Ramos (cell line): ENCODE results near the gene SLIT3.

ENCODE experiments used
- in situ Hi-C: fragments of 300-500 bp; cut with MboI; formaldehyde crosslinking; loops from one replicate; pipeline ENCODE4 v1.14.3; 2022; ENCODE audit warnings: low sequenced_read_pairs; ENCODE audit not compliant: unreplicated experiment

Gene SLIT3

GRCh38 chr5:168869615-168870227, 431.2 kb downstream of the SLIT3 start:
- in situ Hi-C loops: no loop called here

- in situ Hi-C loops: no loop called here
Measured at GRCh38 chr5:168867241-168867640, 433.7 kb downstream of the SLIT3 start.

DNA sequence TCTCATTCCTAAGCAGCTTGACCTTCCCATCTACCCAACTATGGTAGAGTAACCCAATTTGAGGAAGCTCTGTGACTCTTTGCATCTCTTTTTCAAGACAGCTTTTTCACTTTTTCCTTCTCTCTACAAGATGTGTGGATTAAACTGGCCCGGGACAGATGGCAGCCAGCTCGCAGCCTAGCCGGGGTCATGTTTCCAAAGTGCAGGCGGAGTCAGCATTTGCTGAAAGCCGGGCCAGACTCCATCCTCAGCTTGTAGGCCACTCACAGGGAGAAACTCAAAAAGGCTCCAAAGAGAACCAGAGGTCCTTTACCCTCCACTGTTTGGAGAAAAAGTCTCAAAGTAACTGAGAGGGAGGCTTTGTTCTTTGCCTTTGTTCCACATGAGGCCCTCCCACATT, 435.0 kb downstream of the SLIT3 start:
- in situ Hi-C loops: no loop called here

DNA sequence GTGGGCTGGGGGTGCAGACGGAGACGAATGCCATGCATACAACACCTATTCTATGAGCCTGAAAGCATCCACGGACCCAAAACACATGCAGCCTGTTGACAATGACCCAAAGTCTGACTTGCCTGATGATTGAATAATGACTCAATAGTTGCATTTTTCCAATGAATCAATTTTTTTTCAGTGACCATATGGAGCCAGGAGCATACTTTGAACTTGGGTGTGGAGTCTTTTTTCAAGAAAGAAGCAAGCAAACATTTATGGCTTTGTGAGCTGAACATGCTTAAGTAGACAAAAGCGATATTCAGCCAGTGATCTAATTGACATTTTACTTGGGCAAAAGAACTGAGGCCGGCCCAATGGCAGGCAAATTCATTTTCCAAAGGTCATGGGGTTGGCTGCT, 437.9 kb downstream of the SLIT3 start:
- in situ Hi-C loops: no loop called here

GRCh38 chr5:168860503-168860902, 440.4 kb downstream of the SLIT3 start:
- in situ Hi-C loops: no loop called here

DNA sequence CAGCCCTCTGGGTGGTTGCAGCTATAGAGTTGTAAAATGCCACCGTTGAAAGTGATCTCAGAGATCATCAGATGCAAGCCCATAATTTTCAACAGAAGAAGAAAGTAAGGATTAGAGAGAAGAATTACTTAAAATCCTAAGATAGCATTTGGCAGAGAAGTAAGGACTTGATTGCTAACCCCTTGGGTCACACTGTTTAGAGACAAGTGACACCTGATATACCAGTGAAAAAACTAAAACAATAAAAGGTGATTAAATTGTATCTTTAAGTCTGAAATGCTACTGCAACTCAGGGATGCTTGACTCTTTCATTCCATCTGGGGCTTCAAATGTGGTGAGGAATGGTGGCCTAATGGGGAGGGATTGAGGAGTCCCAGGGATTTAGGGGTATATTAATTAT, 440.9 kb downstream of the SLIT3 start:
- in situ Hi-C loops: no loop called here

- in situ Hi-C loops: no loop called here
Measured at GRCh38 chr5:168859471-168859870, 441.5 kb downstream of the SLIT3 start.

DNA sequence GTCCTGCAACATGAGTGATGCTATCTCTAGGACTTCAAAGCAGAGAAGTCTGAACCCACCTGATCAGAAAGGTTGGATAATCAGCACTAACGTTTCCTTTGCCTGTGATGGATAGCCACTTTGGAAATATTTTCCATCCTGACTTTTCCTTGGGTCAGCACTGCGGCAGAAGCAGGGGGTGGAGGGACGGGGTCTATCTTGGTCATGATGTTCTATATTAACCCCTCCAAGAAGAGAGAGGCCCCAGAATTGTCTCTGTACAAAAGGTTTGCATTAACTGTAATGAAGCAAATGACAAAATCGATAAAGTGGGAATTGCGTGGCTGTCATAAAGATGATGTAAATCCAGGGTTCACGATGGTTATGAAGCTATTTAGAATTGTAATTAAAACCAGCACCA, 441.9 kb downstream of the SLIT3 start:
- in situ Hi-C loops: no loop called here

DNA sequence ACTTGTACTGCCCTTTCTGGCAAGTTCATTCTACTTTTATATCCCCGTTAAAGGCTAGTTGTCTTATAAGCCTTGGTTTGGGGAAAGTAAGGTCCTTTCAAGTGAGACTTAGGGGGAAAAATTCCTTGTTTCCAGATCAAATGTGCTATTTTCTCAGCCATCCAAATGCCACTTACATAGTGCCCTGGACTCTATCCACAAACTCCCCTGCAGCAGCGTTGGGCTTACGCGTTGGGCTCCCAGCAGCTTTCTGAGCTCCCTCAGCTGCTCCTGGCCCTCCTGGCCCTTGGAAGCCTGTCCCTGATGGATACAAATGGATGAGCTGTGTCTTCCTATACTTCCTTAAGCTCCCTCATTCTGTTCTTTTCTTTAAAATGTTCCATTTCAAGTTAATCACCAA, 442.6 kb downstream of the SLIT3 start:
- in situ Hi-C loops: no loop called here

- in situ Hi-C loops: no loop called here
Measured at GRCh38 chr5:168853972-168854371, 447.0 kb downstream of the SLIT3 start.

GRCh38 chr5:168852329-168852728, 448.6 kb downstream of the SLIT3 start:
- in situ Hi-C loops: no loop called here

DNA sequence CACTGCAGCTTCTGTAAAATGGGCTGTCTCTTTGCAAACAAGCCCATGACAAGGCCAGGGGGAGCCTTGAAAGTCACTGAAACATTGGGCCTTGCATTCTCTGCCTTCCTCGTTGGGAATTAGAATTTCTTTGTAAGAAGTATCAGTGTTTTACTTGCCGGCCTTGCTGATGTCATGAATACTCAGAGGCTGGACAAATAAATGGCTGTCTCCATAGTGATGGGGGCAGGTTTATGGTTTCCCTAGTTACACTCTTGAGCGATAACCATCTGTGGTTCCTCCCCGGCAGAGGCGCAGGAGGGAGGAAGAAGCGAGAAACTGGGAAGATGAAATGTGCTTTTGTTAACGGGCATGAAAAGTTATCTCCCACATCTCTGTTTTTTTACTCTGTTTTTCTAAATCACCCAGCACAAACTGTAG, 449.0 kb downstream of the SLIT3 start:
- in situ Hi-C loops: no loop called here

DNA sequence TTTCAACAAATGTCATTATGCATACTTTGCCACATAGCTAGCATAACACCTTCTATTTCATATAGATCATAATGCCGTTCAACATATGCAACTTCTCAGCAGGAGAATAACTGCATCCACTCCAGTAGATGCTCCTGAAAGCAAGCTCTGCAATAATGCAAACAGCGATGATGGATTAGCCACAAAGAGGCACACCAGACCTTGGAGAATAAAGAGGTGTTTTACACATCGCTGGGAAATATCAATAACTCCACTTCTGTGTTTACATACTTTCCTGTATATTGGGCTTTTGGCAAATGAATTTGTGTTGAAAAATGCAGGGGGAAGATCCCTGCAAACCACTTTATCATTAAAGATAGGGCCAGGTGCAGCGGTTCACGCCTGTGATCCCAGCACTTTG, 450.3 kb downstream of the SLIT3 start:
- in situ Hi-C loops: no loop called here

DNA sequence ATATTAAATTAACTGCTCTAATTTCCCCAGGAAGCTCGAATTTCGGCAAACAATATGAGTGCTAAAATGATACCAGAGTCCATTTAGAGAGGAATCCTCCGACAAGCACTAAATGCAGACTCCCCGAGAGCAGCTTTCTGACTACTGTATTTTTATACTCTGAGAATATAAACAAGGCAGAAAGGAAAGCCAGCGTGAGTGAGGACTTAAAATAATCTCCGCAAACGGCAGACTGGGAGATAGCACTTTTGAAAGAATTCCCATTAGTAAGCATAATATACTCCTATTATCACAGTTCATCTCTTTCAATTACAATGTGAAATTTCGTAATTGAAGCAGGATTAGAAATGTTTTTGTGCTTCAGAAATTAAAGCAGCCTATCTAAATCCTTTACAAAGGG, 452.4 kb downstream of the SLIT3 start:
- in situ Hi-C loops: no loop called here

DNA sequence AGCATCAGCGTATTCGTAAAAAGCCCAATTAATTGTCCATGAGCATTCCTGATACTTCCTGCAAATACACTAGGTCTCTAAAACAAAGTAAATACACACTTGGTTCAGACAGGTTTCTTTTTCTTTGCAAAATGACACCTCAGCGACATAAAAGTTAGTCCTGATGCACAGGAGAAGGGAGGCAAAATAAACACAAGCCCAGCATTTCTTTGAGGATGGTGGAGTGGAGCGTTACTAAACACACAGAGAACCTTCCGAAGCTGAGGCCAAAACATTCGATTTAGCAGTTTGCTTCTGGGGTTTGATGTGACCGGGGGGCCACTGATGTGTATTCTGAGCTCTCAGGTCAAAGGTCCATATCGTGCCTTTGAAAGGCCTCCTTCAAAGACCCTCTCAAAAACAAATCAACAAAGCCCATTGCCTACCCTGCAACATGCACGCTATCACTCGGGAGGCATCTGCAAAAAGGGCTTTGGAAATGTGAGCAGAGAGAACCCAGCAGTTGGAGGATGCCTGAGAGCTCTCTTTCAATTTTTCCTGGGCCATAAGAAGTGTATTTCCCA, 453.3 kb downstream of the SLIT3 start:
- in situ Hi-C loops: no loop called here

DNA sequence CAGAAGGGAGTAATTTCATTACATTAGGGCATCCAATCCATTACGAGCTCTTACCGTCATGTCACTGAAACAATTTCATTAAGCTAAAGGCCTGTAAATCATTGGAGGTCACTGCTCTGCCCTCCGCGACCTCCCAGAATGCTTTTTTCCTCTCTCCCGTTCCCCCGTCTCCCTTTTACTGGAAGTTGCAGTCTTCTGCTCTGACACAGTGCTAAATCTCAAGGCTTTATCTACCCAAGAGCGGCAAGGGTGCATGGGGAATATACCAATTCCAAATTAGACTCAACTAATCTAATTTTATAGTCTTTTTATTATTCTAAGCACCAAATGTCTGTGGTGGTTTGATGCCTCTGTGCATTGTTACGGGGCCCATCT, 456.0 kb downstream of the SLIT3 start:
- in situ Hi-C loops: no loop called here

- in situ Hi-C loops: no loop called here
Measured at GRCh38 chr5:168844016-168844921, 456.7 kb downstream of the SLIT3 start.

DNA sequence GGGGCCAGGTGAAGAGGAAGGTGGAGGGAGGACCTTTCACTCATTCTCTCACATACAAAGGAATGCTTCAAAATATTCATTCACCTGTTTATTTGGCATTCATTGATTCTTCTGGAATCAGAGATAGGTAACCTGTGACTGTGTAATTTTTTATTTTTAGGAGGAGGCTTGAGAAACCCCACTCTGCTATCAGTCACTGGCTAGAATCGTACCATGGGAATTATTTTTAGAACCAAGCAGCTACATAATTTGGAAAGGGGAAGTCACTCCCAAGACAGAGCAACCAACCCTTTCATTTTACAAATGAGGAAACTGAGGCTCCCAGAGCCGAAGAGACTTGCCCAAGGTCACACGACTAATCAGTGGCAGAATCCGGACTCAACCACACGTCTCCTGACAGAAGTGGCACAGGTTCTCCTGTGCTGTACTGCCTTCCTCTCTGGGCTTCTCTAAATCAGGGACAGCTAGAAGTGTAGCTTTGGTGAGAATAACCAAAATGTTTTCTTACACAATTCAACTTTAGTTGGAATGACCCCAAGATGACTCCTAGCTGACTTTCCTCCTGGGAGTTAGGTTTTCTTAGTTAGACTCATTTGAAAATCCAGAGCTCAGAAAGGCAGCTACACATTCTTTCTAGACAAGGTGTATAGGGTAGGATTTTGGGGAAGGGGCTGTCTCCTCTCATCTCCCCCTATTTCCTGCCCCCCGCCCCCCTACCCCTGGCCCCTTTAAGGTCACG, 457.5 kb downstream of the SLIT3 start:
- in situ Hi-C loops: no loop called here

DNA sequence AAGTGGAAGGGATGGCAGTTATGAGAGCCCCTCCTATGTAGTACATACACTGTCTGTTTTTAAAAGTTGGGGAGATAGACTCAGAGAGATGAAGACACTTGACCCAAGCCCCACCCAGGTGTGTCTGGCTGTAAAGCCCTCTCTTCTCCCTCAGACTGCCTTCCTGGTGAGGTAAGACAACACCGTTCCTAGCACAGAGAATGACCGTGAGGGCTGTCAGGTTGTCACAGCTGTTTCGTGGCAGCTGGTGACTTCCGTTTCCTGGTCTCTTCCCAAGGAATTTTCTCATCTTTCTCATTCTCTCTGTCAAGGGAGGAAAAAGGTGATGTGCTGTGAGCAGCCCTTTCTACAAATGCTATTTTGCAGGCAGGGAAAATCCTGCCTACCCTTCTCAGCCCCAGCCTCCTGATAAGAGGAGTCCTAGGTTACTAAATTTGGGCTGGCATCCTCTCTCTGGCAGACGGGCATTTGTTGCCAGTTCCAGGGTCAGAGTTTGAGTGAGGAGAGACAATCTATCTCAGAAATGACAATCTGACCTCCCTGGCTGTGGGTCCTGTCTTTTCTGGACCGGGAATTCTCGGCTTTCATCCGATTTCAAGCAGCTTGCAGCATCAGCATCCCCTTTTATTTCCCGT, 458.3 kb downstream of the SLIT3 start:
- in situ Hi-C loops: no loop called here

GRCh38 chr5:168837852-168838251, 463.1 kb downstream of the SLIT3 start:
- in situ Hi-C loops: no loop called here
